GM06990 (cell line): ENCODE data around the gene ASB14.
"Not testable (repeated sequence)": the region's sequence is repeated elsewhere in the genome, so short reads cannot be mapped to it uniquely, and the experiment has no call there.

Experiments used
- DNase-seq: peaks from one replicate; pipeline ENCODE4 v3.0.0-alpha.2; 2011; ENCODE audit not compliant: insufficient read length; ENCODE audit errors: extremely low read depth
- H3K27me3 ChIP-seq: replicated peaks from 2 replicates; pipeline ENCODE4 v1.6.0; 2011; ENCODE audit warnings: low read length; ENCODE audit not compliant: control insufficient read depth, insufficient read depth
- H3K36me3 ChIP-seq: 2 replicates; pipeline ENCODE4 v1.5.1; 2011; ENCODE audit warnings: low read length; ENCODE audit not compliant: control insufficient read depth, insufficient read depth
- H3K4me3 ChIP-seq: replicated peaks from 2 replicates; pipeline ENCODE4 v1.5.1; 2011; ENCODE audit warnings: low read depth, mild to moderate bottlenecking, control low read depth, low read length
- TF ChIP-seq, protein P1 (sequence below): IDR thresholded peaks from 2 replicates; pipeline ENCODE4 v1.5.1; 2011; ENCODE audit warnings: low read length, control low read depth, mild to moderate bottlenecking, inconsistent platforms; ENCODE audit not compliant: insufficient read depth, poor library complexity, severe bottlenecking

ASB14 gene

DNA sequence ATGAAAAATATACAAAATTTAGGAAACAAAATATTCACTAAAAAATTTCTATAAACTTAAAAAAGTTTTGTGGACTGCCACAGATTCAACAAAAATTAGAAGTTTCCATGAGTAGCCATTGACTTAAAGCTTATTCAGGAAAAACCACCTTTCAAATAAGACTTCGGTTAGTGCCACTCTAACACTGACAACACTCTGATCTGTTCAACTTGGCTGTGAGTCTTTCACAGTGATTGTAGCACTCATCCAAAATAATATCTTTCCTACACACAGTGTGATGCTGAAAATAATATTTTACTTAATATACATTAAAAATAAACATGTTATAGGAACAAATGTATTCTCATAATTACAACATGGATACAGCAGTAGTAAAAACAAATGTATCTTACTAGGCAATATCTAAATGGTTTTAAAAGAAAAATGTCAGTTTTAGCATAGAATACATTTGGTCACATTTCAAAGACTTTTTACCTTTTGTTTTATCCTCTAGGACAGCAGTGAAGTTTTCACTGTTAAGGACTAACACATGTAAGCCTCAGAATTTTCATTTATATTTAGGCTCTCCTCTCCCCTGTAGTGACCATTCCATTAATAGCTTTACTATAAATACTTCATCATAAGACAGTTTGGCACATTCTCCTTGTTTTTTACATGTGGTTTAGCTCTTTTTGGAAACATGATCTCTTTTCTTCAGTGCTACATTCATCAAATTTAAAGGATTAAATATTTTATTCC is at the start of gene ASB14:
Gene ASB14 (minus strand): TSS at position 527 of the 738 bp plus-strand sequence. CDS start 652 bp downstream, outside the sequence.
- no peak for DNase-seq
- TF ChIP-seq, protein P1, sequence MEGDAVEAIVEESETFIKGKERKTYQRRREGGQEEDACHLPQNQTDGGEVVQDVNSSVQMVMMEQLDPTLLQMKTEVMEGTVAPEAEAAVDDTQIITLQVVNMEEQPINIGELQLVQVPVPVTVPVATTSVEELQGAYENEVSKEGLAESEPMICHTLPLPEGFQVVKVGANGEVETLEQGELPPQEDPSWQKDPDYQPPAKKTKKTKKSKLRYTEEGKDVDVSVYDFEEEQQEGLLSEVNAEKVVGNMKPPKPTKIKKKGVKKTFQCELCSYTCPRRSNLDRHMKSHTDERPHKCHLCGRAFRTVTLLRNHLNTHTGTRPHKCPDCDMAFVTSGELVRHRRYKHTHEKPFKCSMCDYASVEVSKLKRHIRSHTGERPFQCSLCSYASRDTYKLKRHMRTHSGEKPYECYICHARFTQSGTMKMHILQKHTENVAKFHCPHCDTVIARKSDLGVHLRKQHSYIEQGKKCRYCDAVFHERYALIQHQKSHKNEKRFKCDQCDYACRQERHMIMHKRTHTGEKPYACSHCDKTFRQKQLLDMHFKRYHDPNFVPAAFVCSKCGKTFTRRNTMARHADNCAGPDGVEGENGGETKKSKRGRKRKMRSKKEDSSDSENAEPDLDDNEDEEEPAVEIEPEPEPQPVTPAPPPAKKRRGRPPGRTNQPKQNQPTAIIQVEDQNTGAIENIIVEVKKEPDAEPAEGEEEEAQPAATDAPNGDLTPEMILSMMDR: no peak
- Histone ChIP-seq H3K4me3 (no peak within 1 kb of the TSS), H3K27me3 (no peaks in the 10 kb centered on the region), H3K36me3 (no peaks in the 10 kb centered on the region)

DNA sequence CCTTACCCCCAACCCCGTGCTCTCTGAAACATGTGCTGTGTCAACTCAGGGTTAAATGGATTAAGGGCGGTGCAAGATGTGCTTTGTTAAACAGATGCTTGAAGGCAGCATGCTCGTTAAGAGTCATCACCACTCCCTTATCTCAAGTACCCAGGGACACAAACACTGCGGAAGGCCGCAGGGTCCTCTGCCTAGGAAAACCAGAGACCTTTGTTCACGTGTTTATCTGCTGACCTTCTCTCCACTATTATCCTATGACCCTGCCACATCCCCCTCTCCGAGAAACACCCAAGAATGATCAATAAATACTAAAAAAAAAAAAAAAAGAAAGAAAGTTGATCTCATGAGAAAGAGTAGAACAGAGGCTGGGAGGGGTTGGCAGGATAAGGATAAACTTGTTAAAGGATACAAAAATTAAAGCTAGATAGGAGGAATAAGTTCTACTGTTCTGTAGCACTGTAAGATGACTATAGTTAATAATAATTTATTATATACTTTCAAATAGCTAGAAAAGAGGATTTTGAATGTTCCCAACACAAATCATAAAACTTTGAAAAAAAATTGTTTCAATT is 46.7 kb upstream of the ASB14 start:
- not testable (repeated sequence) for DNase-seq, H3K27me3 ChIP-seq, H3K36me3 ChIP-seq, H3K4me3 ChIP-seq

DNA sequence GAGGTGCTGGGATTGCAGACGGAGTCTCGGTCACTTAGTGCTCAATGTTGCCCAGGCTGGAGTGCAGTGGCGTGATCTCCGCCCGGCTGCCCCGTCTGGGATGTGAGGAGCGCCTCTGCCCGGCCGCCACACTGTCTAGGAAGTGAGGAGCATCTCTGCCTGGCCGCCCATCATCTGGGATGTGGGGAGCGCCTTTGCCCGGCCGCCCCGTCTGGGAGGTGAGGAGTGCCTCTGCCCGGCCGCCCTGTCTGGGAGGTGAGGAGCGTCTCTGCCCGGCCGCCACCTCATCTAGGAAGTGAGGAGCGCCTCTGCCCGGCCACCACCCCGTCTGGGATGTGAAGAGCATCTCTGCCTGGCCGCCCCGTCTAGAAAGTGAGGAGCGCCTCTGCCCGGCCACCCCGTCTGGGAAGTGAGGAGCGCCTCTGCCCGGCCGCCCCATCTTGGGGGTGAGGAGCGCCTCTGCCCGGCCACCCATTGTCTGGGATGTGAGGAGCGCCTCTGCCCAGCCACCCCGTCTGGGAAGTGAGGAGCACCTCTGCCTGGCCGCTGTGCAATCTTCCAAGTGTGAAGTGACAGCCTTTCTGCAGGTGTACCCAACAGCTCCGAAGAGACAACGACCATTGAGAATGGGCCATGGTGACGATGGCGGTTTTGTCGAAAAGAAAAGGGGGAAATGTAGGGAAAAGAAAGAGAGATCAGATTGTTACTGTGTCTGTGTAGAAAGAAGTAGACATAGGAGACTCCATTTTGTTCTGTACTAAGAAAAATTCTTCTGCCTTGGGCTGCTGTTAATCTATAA is 46.0 kb upstream of the ASB14 start:
- H3K36me3 ChIP-seq, DNase-seq, H3K27me3 ChIP-seq, H3K4me3 ChIP-seq: not testable (repeated sequence)

DNA sequence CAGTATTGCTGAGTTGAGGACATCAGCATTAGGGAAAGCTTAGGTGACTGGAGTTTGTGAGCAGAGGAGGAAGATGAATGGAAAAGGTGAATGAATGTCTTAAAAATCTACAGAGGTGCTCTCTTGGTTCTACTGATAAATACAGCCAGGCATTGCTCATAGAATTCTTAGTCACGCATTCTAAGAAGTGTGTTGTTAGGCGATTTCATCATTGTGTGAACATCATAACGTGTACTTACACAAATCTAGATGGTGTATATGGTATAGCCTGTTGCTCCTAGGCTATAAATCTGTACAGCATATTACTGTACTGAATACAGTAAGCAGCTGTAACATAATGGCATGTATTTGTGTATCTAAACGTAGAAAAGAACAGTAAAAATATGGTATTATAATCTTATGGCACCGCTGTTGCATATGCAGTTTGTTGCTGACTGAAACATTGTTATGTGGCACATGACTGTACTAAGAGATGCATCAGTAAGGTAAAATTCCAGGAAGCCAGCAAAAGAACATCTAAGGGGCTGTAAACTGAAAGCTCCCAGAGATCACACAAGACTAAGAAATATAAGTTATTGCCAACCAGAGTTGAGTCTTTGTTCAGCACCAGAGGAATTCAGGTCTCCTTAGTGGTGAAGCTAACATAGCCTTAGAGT is 42.9 kb upstream of the ASB14 start:
- Histone ChIP-seq H3K36me3 (no peaks in the 10 kb centered on the region), H3K27me3 (no peaks in the 10 kb centered on the region), H3K4me3 (no peak overlapping the region)
- no peak for DNase-seq
- TF ChIP-seq, protein P1: no peak

DNA sequence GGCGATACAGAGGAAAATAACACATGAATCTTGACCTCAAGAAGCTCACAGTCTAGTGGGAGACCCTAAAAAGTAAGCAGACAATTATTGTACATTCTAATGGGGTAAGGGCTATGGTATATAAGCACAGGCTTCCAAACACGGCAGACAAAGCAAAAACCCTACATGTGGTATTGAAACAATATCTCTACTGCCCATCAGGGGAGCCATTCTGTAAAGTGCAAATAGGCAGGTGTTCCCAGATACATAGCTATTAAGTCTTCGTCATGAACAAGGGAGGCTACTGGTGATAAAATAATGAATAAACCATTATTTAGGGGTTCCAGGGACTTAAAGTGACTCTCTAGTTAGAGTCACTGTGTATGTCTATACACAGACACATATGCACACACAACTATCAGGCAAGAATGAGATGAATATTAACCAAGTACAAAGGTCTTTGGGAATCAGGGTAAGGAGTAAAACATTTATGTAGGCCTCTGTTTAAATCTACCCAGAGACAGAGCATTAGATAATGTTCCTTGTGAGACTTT is 38.7 kb upstream of the ASB14 start:
- TF ChIP-seq, protein P1: no peak
- Histone ChIP-seq H3K27me3 (no peaks in the 10 kb centered on the region), H3K36me3 (no peaks in the 10 kb centered on the region), H3K4me3 (no peak overlapping the region)
- no peak for DNase-seq

DNA sequence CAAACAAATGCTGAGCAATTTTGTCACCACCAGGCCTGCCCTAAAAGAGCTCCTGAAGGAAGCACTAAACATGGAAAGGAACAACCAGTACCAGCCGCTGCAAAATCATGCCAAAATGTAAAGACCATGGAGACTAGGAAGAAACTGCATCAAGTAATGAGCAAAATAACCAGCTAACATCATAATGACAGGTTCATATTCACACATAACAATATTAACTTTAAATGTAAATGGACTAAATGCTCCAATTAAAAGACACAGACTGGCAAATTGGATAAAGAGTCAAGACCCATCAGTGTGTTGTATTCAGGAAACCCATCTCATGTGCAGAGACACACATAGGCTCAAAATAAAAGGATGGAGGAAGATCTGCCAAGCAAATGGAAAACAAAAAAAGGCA is 34.0 kb upstream of the ASB14 start:
- not testable (repeated sequence) for H3K27me3 ChIP-seq, DNase-seq, H3K4me3 ChIP-seq, H3K36me3 ChIP-seq

DNA sequence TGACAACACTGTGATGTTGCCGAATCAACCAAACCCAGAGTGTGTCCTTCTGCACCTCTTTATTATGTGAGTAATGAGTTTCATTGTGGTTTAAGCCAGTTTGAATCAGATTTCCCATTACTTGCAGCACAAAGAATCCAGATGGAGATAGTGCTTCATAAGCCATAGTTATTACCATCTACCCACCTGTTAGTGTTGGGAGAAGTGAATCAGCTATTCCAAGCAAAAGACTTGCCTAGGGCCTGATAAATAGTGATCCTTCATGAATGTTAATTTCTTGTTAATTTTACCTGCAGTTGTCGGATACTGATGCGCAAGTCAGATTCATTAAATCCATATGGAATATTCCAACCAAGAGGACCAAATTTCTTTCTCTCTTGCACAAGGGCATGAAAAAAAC is 21.7 kb upstream of the ASB14 start:
- no peak for DNase-seq
- TF ChIP-seq, protein P1: no peak
- no peaks in the 10 kb centered on the region for H3K36me3 ChIP-seq
- H3K4me3 ChIP-seq: no peak overlapping the region
- H3K27me3 ChIP-seq: no peaks in the 10 kb centered on the region
